Activated T-cell treated with anti-CD3 and anti-CD28 coated beads for 1 hour (primary cell): Measurements from ENCODE around the gene RBPJL.

Experiments
- DNase-seq: peaks from one replicate; pipeline ENCODE4 v3.0.0-alpha.2; 2020; ENCODE audit warnings: low read depth

The RBPJL gene

GRCh38 chr20:45317826-45318225 lies 11.2 kb downstream of the RBPJL start:
- no peak for DNase-seq

GRCh38 chr20:45318386-45318939 lies 11.8 kb downstream of the RBPJL start:
- no peak for DNase-seq

- DNase-seq, result no peak
These were observed 12.3 kb downstream of the RBPJL start for GRCh38 chr20:45318948-45319347.

GRCh38 chr20:45320948-45321595 lies 14.4 kb downstream of the RBPJL start:
- DNase-seq, result no peak

- no peak for DNase-seq
These were observed 16.3 kb downstream of the RBPJL start for GRCh38 chr20:45322952-45323383.

GRCh38 chr20:45323731-45324130 lies 17.1 kb downstream of the RBPJL start:
- DNase-seq, result no peak

GRCh38 chr20:45325371-45325770 lies 18.7 kb downstream of the RBPJL start:
- no peak for DNase-seq

- no peak for DNase-seq
These were observed 21.8 kb downstream of the RBPJL start for GRCh38 chr20:45328451-45328850.

- no peak for DNase-seq
These were observed 23.1 kb downstream of the RBPJL start for GRCh38 chr20:45329497-45330319.

- no peak for DNase-seq
These were observed 23.8 kb downstream of the RBPJL start for GRCh38 chr20:45330476-45330875.

GRCh38 chr20:45336530-45337366 lies 30.1 kb downstream of the RBPJL start:
- DNase-seq, result no peak

GRCh38 chr20:45337367-45338120 lies 30.9 kb downstream of the RBPJL start:
- no peak for DNase-seq

- no peak for DNase-seq
These were observed 31.7 kb downstream of the RBPJL start for GRCh38 chr20:45338121-45339030.

- no peak for DNase-seq
These were observed 32.4 kb downstream of the RBPJL start for GRCh38 chr20:45339084-45339483.

GRCh38 chr20:45339799-45340198 lies 33.2 kb downstream of the RBPJL start:
- no peak for DNase-seq

GRCh38 chr20:45340236-45340847 lies 33.7 kb downstream of the RBPJL start:
- DNase-seq, result no peak

GRCh38 chr20:45340951-45341350 lies 34.3 kb downstream of the RBPJL start:
- DNase-seq, result no peak

GRCh38 chr20:45341579-45341938 lies 34.9 kb downstream of the RBPJL start:
- no peak for DNase-seq

- DNase-seq, result no peak
These were observed 35.6 kb downstream of the RBPJL start for GRCh38 chr20:45341939-45342854.
